Metanephros (tissue), 2 donors: Measurements from ENCODE around the gene NDST4. TPM values are rescaled to one million over a fixed set of nuclear protein-coding genes. Genes with fewer than 3 reads are reported as not detected.

Experiments used
- small RNA-seq: library from RNA; depleted of rRNA; stranded (forward); fragments of <200 nt; gene quantifications from one replicate; pipeline ENCODE3, GENCODE V24; 2014; ENCODE audit warnings: low replicate concordance
- total RNA-seq: library from RNA; depleted of rRNA; stranded (reverse); fragments of >200 nt; gene quantifications from one replicate; pipeline ENCODE4 v1.2.3, GENCODE V29; 2014

Gene NDST4
- 1.3 TPM for total RNA-seq

GRCh38 chr4:115113506-115114106 is at the start of gene NDST4:
TSS of gene NDST4 (minus strand) at chr4:115113620. CDS start at chr4:115077036, 36,584 bp downstream.

Small RNA genes within 50 kb of the gene (small RNA-seq; reads per million reads assigned to genes)
- not detected for gene RN7SL808P
